HG03064 (cell line): ENCODE results near the gene IZUMO4.

Source experiments
- ATAC-seq: cut with Tn5 transposase; IDR thresholded peaks from one replicate; pipeline ENCODE4 v1.9.1; 2021; ENCODE audit warnings: low read depth; ENCODE audit not compliant: unreplicated experiment

The IZUMO4 gene

DNA sequence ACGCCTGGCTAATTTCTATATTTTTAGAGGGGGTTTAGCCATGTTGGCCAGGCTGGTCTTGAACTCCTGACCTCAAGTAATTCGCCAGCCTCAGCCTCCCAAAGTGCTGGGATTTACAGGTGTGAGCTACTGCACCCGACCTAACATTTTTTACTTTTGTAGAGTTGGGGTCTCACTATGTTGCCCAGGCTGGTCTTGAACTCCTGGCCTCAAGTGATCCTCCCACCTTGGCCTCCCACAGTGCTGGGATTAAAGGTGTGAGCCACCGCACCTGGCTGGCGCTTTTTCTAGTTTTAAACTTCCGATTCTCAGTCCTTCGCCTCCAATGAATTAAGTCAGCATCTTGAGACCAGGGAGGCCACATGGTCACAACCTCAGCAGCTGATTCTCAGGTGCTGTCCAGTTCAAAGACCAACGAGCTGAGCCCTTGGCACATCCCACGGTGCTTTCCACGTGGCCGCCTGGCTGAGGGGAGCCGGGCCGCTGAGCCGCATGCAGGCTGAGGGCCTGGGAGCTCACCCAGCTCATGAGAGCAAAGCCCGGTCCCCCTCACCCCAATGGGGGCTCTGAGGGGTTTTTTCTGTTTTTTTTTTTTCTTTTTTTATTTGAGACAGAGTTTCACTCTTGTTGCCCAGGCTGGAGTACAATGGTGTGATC is 45.6 kb downstream of the IZUMO4 start:
- no peak for ATAC-seq

DNA sequence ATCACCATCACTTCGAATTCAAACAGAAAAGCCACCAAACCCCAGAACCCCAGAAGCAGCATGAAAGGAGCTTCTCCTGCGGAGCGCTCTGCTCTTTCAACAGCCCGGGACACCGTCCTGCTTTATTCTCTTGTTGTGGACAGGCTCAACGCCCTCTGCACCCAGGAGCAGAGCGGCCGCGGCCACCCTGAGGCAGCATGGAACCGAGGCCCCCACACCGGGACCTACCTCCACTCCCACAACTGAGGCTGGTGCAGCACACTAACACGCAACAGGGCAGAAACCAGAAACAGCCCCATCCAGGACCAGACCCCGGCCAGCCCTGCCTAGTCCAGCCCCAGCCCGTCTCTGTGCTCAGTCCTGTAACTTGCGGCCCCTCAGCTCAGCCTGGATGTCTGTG is 47.5 kb downstream of the IZUMO4 start:
- no peak for ATAC-seq

DNA sequence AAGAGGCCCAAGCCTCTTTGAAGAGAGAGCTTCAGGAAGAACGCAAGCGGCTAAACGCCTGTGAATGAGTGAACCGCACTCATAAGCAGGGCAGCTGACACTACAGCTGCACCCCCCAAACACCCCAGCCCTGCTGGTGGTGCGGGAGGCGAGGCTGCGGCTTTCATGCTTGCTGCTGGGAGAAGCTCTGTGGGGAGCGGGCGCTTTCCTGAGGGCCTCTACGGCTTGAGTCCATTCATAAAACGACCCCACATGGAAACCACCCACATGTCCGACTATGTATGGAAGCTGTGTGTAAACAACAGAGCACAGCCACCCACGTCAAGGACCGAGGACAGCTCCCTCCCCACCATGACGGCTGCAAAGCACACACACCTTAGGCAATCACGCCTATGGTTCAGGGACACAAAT is 49.1 kb downstream of the IZUMO4 start:
- ATAC-seq: no peak

DNA sequence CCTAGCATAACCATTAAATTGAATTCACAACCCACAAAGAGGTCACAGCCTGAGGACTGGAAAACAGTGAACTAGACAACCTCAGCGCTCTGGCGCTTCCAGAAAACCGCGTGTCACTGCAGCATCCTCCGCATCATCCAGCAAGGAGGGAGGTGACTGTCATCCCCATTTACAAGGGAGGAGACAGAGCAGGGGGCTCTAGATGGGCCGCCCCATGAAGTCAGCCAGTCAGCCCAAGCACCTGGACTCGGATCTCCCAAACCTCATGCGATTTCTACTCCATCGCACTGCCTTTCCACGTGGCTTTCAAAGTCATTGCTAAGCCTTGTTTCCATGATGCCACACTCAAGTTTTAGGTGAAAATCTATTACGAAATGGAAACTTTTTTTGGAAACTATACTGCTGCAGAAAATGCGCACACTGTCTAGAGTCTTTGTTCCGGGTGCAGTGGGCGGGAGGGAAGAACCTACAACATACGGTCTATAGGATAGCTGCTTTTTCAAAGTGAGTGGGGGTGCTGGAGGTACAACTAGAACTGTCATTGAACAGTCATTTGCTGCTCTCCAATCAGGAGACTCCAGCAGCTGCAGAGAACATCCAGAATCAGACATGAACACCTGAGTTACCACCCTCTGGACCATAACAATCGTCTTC is 51.9 kb downstream of the IZUMO4 start:
- no peak for ATAC-seq
